ENCODE data around the gene SLC15A1. TPM values are rescaled to one million over a fixed set of nuclear protein-coding genes. Genes with fewer than 3 reads are reported as not detected.

Gene SLC15A1
- total RNA-seq, 3 donors from 2014 or later, result not detected

DNA sequence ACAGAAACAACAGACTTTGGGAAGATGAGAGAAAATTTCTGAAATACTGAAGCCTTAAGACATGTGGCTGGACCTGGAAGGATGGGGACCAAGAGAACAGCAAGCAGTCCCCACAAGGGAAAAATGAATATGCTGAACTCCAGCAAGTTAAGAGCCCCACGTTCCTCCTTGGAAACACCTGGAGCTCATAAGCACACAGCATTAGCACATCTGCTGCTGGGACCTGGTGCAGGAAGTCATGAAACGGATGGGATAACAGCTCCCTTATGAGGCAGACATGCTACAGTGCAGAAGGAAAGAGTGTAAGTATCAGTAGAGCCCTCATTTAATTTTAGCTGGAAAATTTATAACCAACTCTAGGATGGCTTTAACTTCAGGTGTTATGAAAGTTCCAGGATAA, 67.3 kb downstream of the SLC15A1 start:
- no peaks in the 10 kb centered on the region for H3K36me3 Mint-ChIP-seq (ENCODE audit: insufficient read depth)
- no peaks in the 10 kb centered on the region for H3K4me1 Mint-ChIP-seq (ENCODE audit: low read depth)
- no peak for ATAC-seq

GRCh38 chr13:98681049-98681448, 71.4 kb downstream of the SLC15A1 start:
- H3K27me3 Mint-ChIP-seq (ENCODE audit: low read depth), result peaks cover 2% of the 10 kb centered on the region
- H3K4me1 Mint-ChIP-seq (ENCODE audit: low read depth), result no peaks in the 10 kb centered on the region
- H3K36me3 Mint-ChIP-seq (ENCODE audit: insufficient read depth), result no peaks in the 10 kb centered on the region
- H3K9me3 Mint-ChIP-seq, result no peaks in the 10 kb centered on the region
- no peak overlapping the region for H3K4me3 Mint-ChIP-seq
- no peak for DNase-seq
- no peak for ATAC-seq

More for the DNA sequence above, 67.3 kb downstream of the SLC15A1 start:
- no peak overlapping the region for H3K4me3 Mint-ChIP-seq
- no peak for DNase-seq
- peaks cover 2% of the 10 kb centered on the region for H3K27me3 Mint-ChIP-seq (ENCODE audit: low read depth)
- no peaks in the 10 kb centered on the region for H3K9me3 Mint-ChIP-seq

- Mint-ChIP-seq H3K4me3 (no peak overlapping the region), H3K27me3 (ENCODE audit: low read depth) (no peaks in the 10 kb centered on the region), H3K36me3 (ENCODE audit: insufficient read depth) (no peaks in the 10 kb centered on the region), H3K9me3 (no peaks in the 10 kb centered on the region), H3K4me1 (ENCODE audit: low read depth) (no peaks in the 10 kb centered on the region)
- DNase-seq, result no peak
- no peak for ATAC-seq
These were observed 73.7 kb downstream of the SLC15A1 start for GRCh38 chr13:98678741-98679140.

- DNase-seq, result no peak
- Mint-ChIP-seq H3K27me3 (ENCODE audit: low read depth) (no peaks in the 10 kb centered on the region), H3K4me1 (ENCODE audit: low read depth) (no peaks in the 10 kb centered on the region), H3K36me3 (ENCODE audit: insufficient read depth) (no peaks in the 10 kb centered on the region), H3K4me3 (no peak overlapping the region), H3K9me3 (no peaks in the 10 kb centered on the region)
- no peak for ATAC-seq
These were observed 75.1 kb downstream of the SLC15A1 start for GRCh38 chr13:98677398-98677797.

- DNase-seq, result no peak
- no peaks in the 10 kb centered on the region for H3K27me3 Mint-ChIP-seq (ENCODE audit: low read depth)
- H3K9me3 Mint-ChIP-seq, result no peaks in the 10 kb centered on the region
- H3K4me3 Mint-ChIP-seq, result no peak overlapping the region
- H3K36me3 Mint-ChIP-seq (ENCODE audit: insufficient read depth), result no peaks in the 10 kb centered on the region
- ATAC-seq, result no peak
- no peaks in the 10 kb centered on the region for H3K4me1 Mint-ChIP-seq (ENCODE audit: low read depth)
These were observed 76.2 kb downstream of the SLC15A1 start for GRCh38 chr13:98676239-98676638.

DNA sequence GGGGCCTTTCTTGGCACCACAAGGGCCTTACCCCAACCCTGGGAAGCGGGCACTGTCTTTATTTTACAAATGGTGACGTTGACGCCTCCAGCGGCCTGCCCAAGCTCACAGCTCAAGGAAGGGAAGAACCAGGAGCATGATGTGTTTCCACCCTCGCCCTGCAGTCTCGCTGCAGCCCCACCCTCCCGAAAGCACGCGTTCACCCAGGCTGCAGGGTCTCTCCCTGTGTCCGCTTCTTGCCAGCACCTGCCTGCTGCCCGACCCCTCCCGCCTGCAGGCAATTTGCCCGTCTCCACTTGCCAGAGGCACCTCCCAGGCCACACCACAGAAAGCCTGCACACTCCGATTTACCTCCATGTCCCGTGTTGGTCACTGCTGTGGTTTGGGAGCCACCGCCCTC, 76.6 kb downstream of the SLC15A1 start:
- Mint-ChIP-seq H3K27me3 (ENCODE audit: low read depth) (no peaks in the 10 kb centered on the region), H3K4me1 (ENCODE audit: low read depth) (no peaks in the 10 kb centered on the region), H3K36me3 (ENCODE audit: insufficient read depth) (no peaks in the 10 kb centered on the region), H3K9me3 (no peaks in the 10 kb centered on the region), H3K4me3 (no peak overlapping the region)
- no peak for ATAC-seq
- no peak for DNase-seq

DNA sequence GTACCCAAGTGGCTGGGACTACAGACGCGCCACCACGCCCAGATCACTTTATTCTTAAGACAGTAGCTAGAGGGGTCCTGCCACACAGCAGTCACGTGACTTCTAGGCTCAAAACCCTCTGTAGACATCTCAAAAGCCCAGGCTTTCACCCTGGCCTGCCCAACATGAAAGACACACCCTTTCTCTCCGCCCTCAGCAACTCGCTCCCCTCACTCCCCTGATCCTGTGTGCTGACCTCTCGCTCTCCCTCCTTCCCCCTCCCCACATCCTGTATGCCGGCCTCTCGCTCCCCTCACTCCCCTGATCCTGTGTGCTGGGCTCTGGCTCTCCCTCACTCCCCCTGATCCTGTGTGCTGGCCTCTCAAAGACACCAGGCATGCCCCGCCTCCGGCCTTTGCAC, 77.4 kb downstream of the SLC15A1 start:
- no peak for DNase-seq
- H3K27me3 Mint-ChIP-seq (ENCODE audit: low read depth), result no peaks in the 10 kb centered on the region
- no peak for ATAC-seq
- no peaks in the 10 kb centered on the region for H3K9me3 Mint-ChIP-seq
- H3K36me3 Mint-ChIP-seq (ENCODE audit: insufficient read depth), result no peaks in the 10 kb centered on the region
- no peak overlapping the region for H3K4me3 Mint-ChIP-seq
- H3K4me1 Mint-ChIP-seq (ENCODE audit: low read depth), result no peaks in the 10 kb centered on the region

DNA sequence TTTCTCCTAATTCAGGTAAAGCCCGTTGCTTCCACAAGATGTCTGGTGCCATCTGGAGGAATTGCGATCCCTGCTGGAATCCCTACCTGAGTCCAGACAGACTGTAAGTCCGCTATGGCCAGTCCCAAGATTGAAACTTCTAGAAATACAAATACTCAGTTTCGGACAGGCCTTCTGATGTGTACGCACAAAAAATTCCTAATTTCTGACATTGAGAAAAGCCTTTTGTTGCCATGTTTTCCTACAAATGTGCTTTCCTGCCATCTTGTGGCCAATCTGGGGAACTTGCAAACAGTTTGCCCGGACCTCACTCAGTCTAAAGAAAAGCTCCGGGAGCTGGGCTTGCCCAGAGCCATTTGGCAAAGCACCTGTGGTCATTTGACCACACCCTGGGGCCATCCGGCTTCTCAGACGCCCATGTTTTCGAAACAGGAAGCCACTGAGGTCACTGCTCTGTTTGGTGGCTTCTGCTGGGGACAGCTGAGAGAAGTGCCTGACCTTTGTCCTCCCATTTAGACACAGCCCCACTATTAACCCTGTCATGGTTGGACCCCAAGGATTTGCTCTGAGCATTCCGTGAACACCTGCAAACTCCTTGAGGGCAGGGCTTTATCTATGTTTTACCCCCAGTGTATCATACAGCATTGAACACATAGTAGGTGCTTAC, 79.4 kb downstream of the SLC15A1 start:
- H3K27me3 Mint-ChIP-seq (ENCODE audit: low read depth), result no peaks in the 10 kb centered on the region
- H3K9me3 Mint-ChIP-seq, result no peaks in the 10 kb centered on the region
- H3K4me1 Mint-ChIP-seq (ENCODE audit: low read depth), result no peaks in the 10 kb centered on the region
- ATAC-seq (peak; percentile 71 to 73), DNase-seq (peak; percentile 46)
- H3K4me3 Mint-ChIP-seq, result no peak overlapping the region
- H3K36me3 Mint-ChIP-seq (ENCODE audit: insufficient read depth), result no peaks in the 10 kb centered on the region

DNA sequence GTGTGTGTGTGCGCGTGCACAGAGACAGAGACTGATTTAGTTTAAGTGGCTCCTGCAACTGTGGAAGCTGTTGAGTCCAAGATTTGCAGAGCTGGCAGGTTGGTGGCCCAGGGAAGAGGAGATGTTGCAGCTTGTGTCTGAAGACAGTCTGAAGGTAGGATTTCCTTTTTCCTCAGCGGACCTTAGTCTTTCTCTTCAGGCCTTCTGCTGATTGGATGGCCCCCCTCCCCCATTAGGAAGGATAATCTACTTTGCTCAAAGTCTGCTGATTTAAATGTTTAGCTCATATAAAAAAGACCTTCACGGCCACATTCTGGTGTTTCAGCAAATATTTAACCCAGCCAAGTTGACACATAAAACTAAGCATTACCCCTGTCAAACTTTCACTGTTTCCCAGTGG, 84.3 kb downstream of the SLC15A1 start:
- H3K4me3 Mint-ChIP-seq, result no peak overlapping the region
- DNase-seq (no peak), ATAC-seq (no peak)
- peaks cover 4% of the 10 kb centered on the region for H3K27me3 Mint-ChIP-seq (ENCODE audit: low read depth)
- H3K36me3 Mint-ChIP-seq (ENCODE audit: insufficient read depth), result no peaks in the 10 kb centered on the region
- no peaks in the 10 kb centered on the region for H3K9me3 Mint-ChIP-seq
- peaks cover 17% of the 10 kb centered on the region for H3K4me1 Mint-ChIP-seq (ENCODE audit: low read depth)

DNA sequence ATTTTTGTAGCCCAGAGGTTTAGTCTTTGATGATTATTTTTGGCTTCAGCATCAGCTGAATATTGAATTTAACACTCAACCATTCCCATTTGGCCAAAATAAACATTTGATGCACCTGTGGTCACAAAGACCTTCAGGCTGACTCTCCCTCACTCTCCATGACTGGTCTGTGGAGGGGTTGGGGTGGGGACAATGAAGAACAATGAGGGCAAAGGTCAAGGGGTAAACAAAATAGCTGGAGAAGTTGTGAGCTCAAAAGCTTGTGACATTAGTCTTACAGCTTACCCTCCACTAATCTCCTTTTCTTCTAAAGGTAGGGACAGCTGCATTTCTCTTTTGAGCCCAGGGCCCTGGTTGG, 86.9 kb downstream of the SLC15A1 start:
- no peak overlapping the region for H3K4me3 Mint-ChIP-seq
- H3K4me1 Mint-ChIP-seq (ENCODE audit: low read depth), result peaks cover 17% of the 10 kb centered on the region
- DNase-seq (no peak), ATAC-seq (no peak)
- peaks cover 11% of the 10 kb centered on the region for H3K27me3 Mint-ChIP-seq (ENCODE audit: low read depth)
- H3K36me3 Mint-ChIP-seq (ENCODE audit: insufficient read depth), result no peaks in the 10 kb centered on the region
- H3K9me3 Mint-ChIP-seq, result no peaks in the 10 kb centered on the region

- Mint-ChIP-seq H3K36me3 (ENCODE audit: insufficient read depth) (no peaks in the 10 kb centered on the region), H3K4me3 (no peak overlapping the region), H3K9me3 (no peaks in the 10 kb centered on the region), H3K27me3 (ENCODE audit: low read depth) (peaks cover 11% of the 10 kb centered on the region), H3K4me1 (ENCODE audit: low read depth) (peaks cover 17% of the 10 kb centered on the region)
- ATAC-seq (no peak), DNase-seq (no peak)
These were observed 87.4 kb downstream of the SLC15A1 start for GRCh38 chr13:98664924-98665637.

DNA sequence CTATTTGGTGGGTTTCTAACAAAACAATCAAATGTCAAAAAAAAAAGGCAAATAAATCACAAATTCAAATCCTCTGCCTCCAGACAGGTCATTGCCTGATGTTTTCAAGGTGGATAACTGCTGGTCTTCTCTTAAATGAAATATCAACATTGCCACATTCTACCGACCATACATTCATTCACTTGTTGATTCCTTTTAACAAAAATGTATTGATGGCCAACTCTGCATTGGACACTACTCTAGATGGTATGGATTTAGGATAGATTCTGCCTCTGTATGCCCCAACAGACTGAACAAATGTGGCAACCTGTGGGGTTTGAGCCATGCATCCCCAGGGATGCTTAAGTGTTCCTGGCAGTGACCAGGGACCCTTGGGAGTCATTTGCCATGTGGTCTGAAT, 88.0 kb downstream of the SLC15A1 start:
- DNase-seq (no peak), ATAC-seq (no peak)
- Mint-ChIP-seq H3K36me3 (ENCODE audit: insufficient read depth) (no peaks in the 10 kb centered on the region), H3K4me3 (no peak overlapping the region), H3K4me1 (ENCODE audit: low read depth) (peaks cover 17% of the 10 kb centered on the region), H3K27me3 (ENCODE audit: low read depth) (peaks cover 11% of the 10 kb centered on the region), H3K9me3 (no peaks in the 10 kb centered on the region)

GRCh38 chr13:98664047-98664446, 88.4 kb downstream of the SLC15A1 start:
- Mint-ChIP-seq H3K9me3 (no peaks in the 10 kb centered on the region), H3K27me3 (ENCODE audit: low read depth) (peaks cover 11% of the 10 kb centered on the region), H3K4me1 (ENCODE audit: low read depth) (peaks cover 17% of the 10 kb centered on the region), H3K4me3 (no peak overlapping the region), H3K36me3 (ENCODE audit: insufficient read depth) (no peaks in the 10 kb centered on the region)
- ATAC-seq, result peak; percentile 98 to 99
- DNase-seq, result peak; percentile 57

DNA sequence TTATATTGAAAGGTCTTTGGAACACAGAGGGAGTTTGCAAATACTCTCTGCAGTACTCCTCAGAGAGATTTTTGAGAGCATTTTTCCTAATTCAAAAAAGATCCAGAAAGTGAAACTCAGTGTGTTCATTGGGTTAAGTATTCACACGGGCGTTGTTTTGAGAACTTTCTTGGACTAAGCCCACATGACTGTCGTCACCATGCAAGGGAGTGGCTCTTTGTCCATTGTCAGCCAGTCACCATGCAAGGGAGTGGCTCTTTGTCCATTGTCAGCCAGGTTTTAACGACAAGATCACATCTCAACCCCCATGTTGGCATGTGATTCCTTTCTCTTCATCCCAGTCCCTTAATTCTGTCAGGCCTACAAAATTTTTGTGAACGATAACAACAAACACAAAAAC, 94.3 kb downstream of the SLC15A1 start:
- peaks cover 10% of the 10 kb centered on the region for H3K27me3 Mint-ChIP-seq (ENCODE audit: low read depth)
- H3K4me3 Mint-ChIP-seq, result no peak overlapping the region
- H3K4me1 Mint-ChIP-seq (ENCODE audit: low read depth), result peaks cover 2% of the 10 kb centered on the region
- ATAC-seq, result no peak
- no peaks in the 10 kb centered on the region for H3K36me3 Mint-ChIP-seq (ENCODE audit: insufficient read depth)
- no peaks in the 10 kb centered on the region for H3K9me3 Mint-ChIP-seq
- DNase-seq, result no peak

GRCh38 chr13:98657506-98658085, 94.9 kb downstream of the SLC15A1 start:
- Mint-ChIP-seq H3K4me1 (ENCODE audit: low read depth) (peaks cover 2% of the 10 kb centered on the region), H3K9me3 (no peaks in the 10 kb centered on the region), H3K27me3 (ENCODE audit: low read depth) (peaks cover 10% of the 10 kb centered on the region), H3K4me3 (no peak overlapping the region), H3K36me3 (ENCODE audit: insufficient read depth) (no peaks in the 10 kb centered on the region)
- DNase-seq (no peak), ATAC-seq (no peak)
